DMS 273 (cell line): ENCODE data around the gene SDR42E2.
"Not testable (repeated sequence)": the region's sequence is repeated elsewhere in the genome, so short reads cannot be mapped to it uniquely, and the experiment has no call there.

Experiments used
- DNase-seq: peaks from one replicate; lab custom pipeline; 2025; ENCODE audit not compliant: unreplicated experiment; lab: John Stamatoyannopoulos, UW

The SDR42E2 gene

GRCh38 chr16:22210854-22211253 lies 48.5 kb downstream of the SDR42E2 start:
- DNase-seq, result peak; percentile 16

DNA sequence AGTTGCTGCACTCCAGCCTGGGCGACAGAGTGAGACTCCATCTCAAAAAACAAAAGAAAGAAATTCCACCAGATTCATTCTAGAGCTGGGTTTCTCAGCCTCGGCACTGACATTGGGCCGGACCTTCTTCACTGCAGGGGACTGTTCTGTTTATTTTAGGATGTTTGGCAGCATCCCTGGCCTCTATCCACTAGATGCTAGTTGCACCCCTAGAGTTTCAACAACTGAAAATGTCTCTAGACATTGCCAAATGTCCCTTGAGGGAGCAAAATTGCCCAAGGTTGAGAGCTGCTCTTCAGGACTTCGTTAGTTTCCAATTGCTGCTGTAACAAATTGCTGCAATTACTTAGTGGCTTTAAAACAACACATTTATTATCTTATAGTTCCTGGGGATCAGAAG lies 50.9 kb downstream of the SDR42E2 start:
- no peak for DNase-seq

- no peak for DNase-seq
Observed at GRCh38 chr16:22213801-22214200, 51.5 kb downstream of the SDR42E2 start.

- DNase-seq, result no peak
Observed at GRCh38 chr16:22214402-22214801, 52.1 kb downstream of the SDR42E2 start.

- peak; percentile 54 for DNase-seq
Observed at GRCh38 chr16:22214889-22215288, 52.6 kb downstream of the SDR42E2 start.

- DNase-seq, result peak; percentile 86
Observed at GRCh38 chr16:22216191-22216831, 54.0 kb downstream of the SDR42E2 start.

- not testable (repeated sequence) for DNase-seq
Observed at GRCh38 chr16:22216832-22217225, 54.5 kb downstream of the SDR42E2 start.

DNA sequence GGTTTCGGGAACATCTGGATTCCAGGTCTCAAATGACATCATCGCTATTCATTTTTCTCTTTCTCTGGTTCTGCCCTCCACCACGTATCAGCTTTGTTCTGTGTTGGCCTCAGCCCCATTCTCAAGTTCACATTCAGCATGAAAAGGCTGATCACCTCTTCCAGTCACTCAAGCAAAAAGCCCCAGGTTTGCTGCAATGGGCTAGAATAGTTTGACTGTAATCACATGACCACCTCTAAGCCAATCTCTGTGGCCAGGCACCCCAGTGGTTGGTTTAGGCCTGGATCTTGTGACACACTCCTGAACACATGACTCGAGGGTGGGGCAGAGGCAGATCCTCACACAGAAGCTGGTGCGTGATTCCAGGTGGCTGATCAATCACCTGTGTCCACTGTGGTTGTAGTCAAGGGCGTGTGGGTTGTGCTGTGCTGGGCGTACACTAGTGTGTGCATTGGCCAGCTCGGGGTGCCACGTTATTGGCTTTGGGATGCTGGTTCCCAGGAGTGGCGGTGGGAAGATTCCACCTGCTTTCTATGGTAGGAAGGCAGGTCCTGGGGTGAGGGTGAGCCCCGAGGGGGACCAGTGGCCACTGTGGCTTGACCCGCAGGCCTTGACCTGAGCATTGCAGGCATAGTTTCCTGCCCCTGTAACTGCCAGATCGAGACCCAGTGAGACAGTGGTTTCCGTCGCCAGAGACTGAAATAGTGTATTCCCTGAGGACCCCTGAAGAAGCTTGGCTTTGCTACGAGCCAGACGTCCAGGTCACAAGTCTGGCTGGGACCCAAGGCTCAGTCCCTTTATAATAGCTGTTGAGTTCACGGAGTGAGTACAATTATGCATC lies 55.8 kb downstream of the SDR42E2 start:
- DNase-seq, result peak; percentile 29

DNA sequence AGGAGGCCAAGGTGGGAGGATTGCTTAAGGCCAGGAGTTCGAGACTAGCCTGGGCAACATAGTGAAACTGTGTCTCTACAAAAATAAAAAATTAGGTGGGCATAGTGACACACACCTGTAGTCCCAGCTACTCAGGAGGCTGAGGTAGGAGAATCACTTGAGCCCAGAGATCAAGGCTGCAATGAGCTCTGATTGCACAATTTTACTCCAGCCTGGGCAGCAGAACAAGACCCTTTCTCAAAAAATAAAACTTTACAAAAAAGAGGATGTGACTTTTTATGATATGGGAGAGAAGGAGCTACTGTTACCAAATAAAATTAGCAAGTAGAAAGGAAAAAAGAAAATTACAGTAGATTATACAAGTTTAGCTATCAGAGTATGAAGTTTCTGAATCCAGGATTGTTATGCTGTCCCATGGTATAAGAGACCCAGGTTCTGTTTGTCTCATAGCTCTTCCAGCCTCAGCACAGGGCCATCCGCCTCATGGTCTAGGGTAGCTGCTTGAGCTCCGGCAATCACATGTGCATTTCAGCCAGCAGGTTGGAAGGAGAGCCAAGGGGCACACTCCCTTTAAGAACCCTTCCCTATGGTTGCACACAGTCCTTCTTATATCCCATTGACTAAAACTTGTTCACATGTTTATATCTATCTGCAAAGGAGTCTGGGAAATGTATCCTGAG lies 57.2 kb downstream of the SDR42E2 start:
- no peak for DNase-seq

- peak; percentile 46 for DNase-seq
Observed at GRCh38 chr16:22220069-22220440, 57.7 kb downstream of the SDR42E2 start.

GRCh38 chr16:22220714-22221113 lies 58.4 kb downstream of the SDR42E2 start:
- no peak for DNase-seq

- no peak for DNase-seq
Observed at GRCh38 chr16:22222006-22222405, 59.7 kb downstream of the SDR42E2 start.

GRCh38 chr16:22222998-22223397 lies 60.7 kb downstream of the SDR42E2 start:
- no peak for DNase-seq

GRCh38 chr16:22225060-22225459 lies 62.8 kb downstream of the SDR42E2 start:
- DNase-seq, result no peak

DNA sequence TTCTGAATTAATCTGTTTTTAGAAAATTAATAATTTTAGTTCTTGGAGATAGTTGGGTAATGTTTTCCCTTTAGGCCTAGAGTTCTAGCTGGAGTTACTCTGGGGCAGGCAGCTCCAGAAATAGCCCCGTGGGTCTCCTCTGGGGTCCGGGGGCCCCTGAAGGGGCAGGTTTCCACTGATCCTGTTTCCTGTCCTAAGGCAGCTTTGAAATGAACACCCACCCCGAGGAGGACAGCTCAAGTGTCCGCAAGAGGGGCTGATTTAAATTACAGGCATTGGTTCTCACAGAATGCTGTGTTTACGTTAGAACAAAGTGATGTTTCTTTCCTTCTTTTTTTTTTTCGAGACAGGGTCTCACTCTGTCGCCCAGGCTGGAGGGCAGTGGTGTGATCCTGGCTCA lies 67.6 kb downstream of the SDR42E2 start:
- no peak for DNase-seq

DNA sequence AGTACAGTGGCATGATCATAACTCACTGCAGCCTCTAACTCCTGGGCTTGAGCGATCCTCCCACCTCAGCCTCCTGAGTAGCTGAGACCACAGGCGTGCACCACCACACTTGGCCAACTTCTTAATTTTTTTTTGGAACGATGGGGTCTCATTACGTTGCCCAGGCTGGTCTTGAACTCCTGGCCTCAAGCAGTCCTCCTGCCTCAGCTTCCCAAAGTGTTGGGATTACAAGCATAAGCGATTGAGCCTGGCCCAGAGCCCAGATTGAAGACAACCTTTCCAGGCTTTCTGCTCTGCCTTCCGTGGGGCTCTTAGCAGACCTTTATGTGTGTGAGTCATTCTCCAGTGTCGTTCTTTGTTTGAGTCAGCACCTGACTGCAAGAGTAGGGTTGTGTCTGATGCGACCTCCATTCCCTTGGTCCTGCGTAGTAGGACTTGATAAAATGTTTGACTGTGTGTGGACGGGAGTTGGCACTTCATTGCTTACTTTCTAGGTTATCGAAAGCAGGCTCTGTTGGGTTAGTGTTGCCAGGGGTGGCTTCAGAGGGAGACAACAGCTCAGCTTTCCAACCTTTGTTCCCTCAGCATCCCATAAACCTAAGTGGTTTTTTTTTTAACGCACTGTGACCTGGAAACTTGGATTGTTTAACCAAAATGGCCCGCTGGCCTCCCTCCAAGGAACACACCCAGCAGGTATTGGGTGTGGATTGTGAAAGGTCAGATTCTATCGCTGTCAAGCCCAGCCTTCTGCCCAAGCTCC lies 70.2 kb downstream of the SDR42E2 start:
- no peak for DNase-seq

- DNase-seq, result no peak
Observed at GRCh38 chr16:22233037-22233372, 70.7 kb downstream of the SDR42E2 start.

- no peak for DNase-seq
Observed at GRCh38 chr16:22235839-22236745, 73.8 kb downstream of the SDR42E2 start.

DNA sequence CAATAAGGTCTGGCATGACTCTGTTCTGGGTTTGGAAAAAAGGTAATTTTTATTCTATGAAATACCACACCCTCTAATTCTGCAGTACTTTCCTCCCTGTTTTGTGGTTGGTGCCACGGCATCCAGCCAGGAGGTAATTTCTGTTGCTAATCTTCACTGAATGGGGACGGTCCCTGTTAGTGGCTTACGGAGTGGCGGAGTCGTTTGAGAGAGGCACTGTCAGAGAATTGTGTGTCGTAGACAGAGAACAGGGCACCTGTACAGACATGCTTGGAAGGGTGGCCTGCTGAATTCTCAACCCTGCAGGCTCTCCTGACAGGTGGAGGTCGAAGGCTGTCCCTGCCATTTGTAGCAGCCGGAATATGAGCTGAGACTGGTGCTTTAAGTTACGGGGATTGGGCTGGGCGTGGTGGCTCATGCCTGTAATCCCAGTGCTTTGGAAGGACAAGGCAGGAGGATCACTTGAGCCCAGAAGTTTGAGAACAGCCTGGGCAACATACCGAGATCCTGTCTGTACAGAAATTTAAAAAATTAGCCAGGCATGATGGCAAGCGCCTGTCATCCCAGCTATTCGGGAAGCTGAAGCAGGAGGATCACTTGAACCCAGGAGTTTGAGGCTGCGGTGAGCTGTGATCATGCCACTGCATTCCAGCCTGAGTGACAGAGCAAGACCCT lies 77.0 kb downstream of the SDR42E2 start:
- DNase-seq, result no peak
